Loucy (cell line): ENCODE measurements around the gene CCND1.

Experiments used
- H2AFZ ChIP-seq: fragments of 200-600 bp; sonication (generic); 2 replicates; pipeline ENCODE4 v1.6.0; 2016; ENCODE audit warnings: antibody characterized with exemption, mild to moderate bottlenecking, low read length, moderate library complexity
- H3F3A ChIP-seq: fragments of 200-600 bp; 2 replicates; pipeline ENCODE4 v1.6.0; 2016; ENCODE audit warnings: antibody characterized with exemption, low read depth, mild to moderate bottlenecking
- H3K27me3 ChIP-seq: fragments of 200-600 bp; sonication (generic); 2 replicates; pipeline ENCODE4 v1.6.1; 2014; ENCODE audit warnings: low read length, mild to moderate bottlenecking; ENCODE audit not compliant: insufficient read depth, poor library complexity, severe bottlenecking
- H3K36me3 ChIP-seq: fragments of 200-600 bp; sonication (generic); 2 replicates; pipeline ENCODE4 v1.6.1; 2016; ENCODE audit warnings: low read length; ENCODE audit not compliant: insufficient read depth
- H3K4me1 ChIP-seq: fragments of 200-600 bp; sonication (generic); 2 replicates; pipeline ENCODE4 v1.5.1; 2014; ENCODE audit warnings: low read length, mild to moderate bottlenecking; ENCODE audit not compliant: insufficient read depth, poor library complexity, severe bottlenecking
- H3K4me2 ChIP-seq: fragments of 200-600 bp; sonication (generic); 2 replicates; pipeline ENCODE4 v1.6.0; 2014; ENCODE audit warnings: antibody characterized with exemption, low read length, low read depth, mild to moderate bottlenecking; ENCODE audit not compliant: poor library complexity, severe bottlenecking
- H3K4me3 ChIP-seq: fragments of 200-600 bp; sonication (generic); 2 replicates; pipeline ENCODE4 v1.5.1; 2014; ENCODE audit warnings: low read length, mild to moderate bottlenecking, mixed read lengths; ENCODE audit not compliant: poor library complexity, severe bottlenecking
- H3K79me2 ChIP-seq: fragments of 200-600 bp; sonication (generic); 2 replicates; pipeline ENCODE4 v1.6.1; 2014; ENCODE audit warnings: low read length; ENCODE audit not compliant: insufficient read depth
- H3K9ac ChIP-seq: fragments of 200-600 bp; sonication (generic); 2 replicates; pipeline ENCODE4 v1.6.0; 2014; ENCODE audit warnings: mild to moderate bottlenecking, low read depth, low read length, moderate library complexity; ENCODE audit not compliant: poor library complexity, severe bottlenecking
- H3K9me2 ChIP-seq: fragments of 200-600 bp; sonication (generic); replicated peaks from 2 replicates; pipeline ENCODE4 v1.6.1; 2016; ENCODE audit warnings: low read depth, low read length, mixed read lengths
- H3K9me3 ChIP-seq: fragments of 200-600 bp; sonication (generic); 2 replicates; pipeline ENCODE4 v1.6.1; 2014; ENCODE audit warnings: mild to moderate bottlenecking, antibody characterized with exemption, low read length, low read depth; ENCODE audit not compliant: insufficient read depth
- H4K20me1 ChIP-seq: fragments of 200-600 bp; sonication (generic); 2 replicates; pipeline ENCODE4 v1.6.0; 2014; ENCODE audit warnings: antibody characterized with exemption, low read length, mild to moderate bottlenecking; ENCODE audit not compliant: insufficient read depth, poor library complexity, severe bottlenecking
- CTCF ChIP-seq: fragments of 200-600 bp; sonication (generic); conservative IDR thresholded peaks from 2 replicates; pipeline ENCODE4 v1.5.1; 2014; ENCODE audit warnings: mild to moderate bottlenecking, antibody characterized with exemption, low read length
- EZH2phosphoT487 ChIP-seq: fragments of 200-600 bp; IDR thresholded peaks from 2 replicates; pipeline ENCODE4 v1.6.1; 2018; ENCODE audit warnings: antibody characterized with exemption, mild to moderate bottlenecking, moderate library complexity, borderline replicate concordance

CCND1 gene

GRCh38 chr11:69649576-69649900 lies 8.6 kb downstream of the CCND1 start:
- Histone ChIP-seq H3K4me3 (no peak overlapping the region), H4K20me1 (no peaks in the 10 kb centered on the region), H2AFZ (no peak overlapping the region), H3K9me2 (no peaks in the 10 kb centered on the region), H3K36me3 (no peaks in the 10 kb centered on the region), H3F3A (no peaks in the 10 kb centered on the region), H3K4me2 (no peak overlapping the region), H3K4me1 (no peaks in the 10 kb centered on the region), H3K9ac (no peak overlapping the region), H3K9me3 (no peaks in the 10 kb centered on the region), H3K79me2 (no peaks in the 10 kb centered on the region), H3K27me3 (no peaks in the 10 kb centered on the region)
- no peak for TF ChIP-seq CTCF

- Histone ChIP-seq H3K9me2 (no peaks in the 10 kb centered on the region), H4K20me1 (no peaks in the 10 kb centered on the region), H3K79me2 (no peaks in the 10 kb centered on the region), H3K9ac (no peak overlapping the region), H3K4me2 (no peak overlapping the region), H3K4me1 (no peaks in the 10 kb centered on the region), H2AFZ (no peak overlapping the region), H3K9me3 (no peaks in the 10 kb centered on the region), H3K4me3 (no peak overlapping the region), H3K36me3 (no peaks in the 10 kb centered on the region), H3F3A (no peaks in the 10 kb centered on the region), H3K27me3 (no peaks in the 10 kb centered on the region)
- no peak for TF ChIP-seq EZH2phosphoT487
- TF ChIP-seq CTCF, result no peak
Observed at GRCh38 chr11:69650081-69650831, 9.3 kb downstream of the CCND1 start.

GRCh38 chr11:69650832-69651344 lies 9.9 kb downstream of the CCND1 start:
- H2AFZ ChIP-seq, result no peak overlapping the region
- no peaks in the 10 kb centered on the region for H3K9me2 ChIP-seq
- no peaks in the 10 kb centered on the region for H3K9me3 ChIP-seq
- no peaks in the 10 kb centered on the region for H4K20me1 ChIP-seq
- no peak overlapping the region for H3K9ac ChIP-seq
- no peaks in the 10 kb centered on the region for H3K79me2 ChIP-seq
- no peak overlapping the region for H3K4me3 ChIP-seq
- no peaks in the 10 kb centered on the region for H3K27me3 ChIP-seq
- no peaks in the 10 kb centered on the region for H3K4me1 ChIP-seq
- H3K36me3 ChIP-seq, result no peaks in the 10 kb centered on the region
- TF ChIP-seq EZH2phosphoT487 (no peak), CTCF (no peak)
- H3K4me2 ChIP-seq, result no peak overlapping the region
- no peaks in the 10 kb centered on the region for H3F3A ChIP-seq
